Fibroblast of skin of right quadriceps (primary cell): ENCODE measurements around the gene NPAS3.
A peak's percentile ranks its signal among the peaks of the same experiment; 100 is the strongest.

Source experiments
- DNase-seq: peaks from one replicate; pipeline ENCODE4 v3.0.0-alpha.2; 2013

Gene NPAS3

DNA sequence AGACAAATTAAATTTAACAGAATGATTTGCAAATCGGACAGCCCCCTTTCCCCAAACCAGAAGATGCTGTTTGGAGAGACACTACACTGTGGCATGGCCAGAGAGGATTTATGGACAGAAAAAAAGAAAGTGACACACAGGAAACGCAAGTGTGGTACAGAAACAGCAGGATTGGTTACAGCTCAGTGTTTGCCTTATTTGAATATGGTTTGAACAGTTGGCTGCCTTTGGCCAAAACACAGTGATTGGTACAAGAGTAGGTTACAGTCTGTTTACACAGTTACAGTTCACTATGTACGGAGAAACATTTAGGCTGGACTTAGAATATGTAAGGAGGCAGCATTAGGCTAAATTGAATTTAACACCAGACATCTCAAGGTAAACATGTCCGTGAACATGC, 335.3 kb downstream of the NPAS3 start:
- no peak for DNase-seq

DNA sequence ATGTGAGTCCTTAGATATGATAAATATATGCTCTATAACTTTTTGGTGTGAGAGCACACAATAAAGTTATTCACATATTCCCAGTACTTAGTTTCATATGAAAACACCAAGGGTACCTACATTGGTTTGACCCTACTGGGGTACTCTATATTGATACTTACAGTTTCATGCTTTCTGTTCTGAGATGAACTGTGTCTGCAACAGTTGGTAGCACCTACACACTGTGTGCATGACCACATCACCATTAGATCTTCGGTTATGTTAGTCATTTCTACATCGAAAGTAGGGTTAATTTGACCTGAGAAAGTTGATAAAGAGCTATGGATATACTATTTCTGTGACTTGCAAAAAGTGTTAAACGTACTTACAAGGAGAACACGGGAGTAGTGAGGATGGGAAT, 337.2 kb downstream of the NPAS3 start:
- DNase-seq: no peak

DNA sequence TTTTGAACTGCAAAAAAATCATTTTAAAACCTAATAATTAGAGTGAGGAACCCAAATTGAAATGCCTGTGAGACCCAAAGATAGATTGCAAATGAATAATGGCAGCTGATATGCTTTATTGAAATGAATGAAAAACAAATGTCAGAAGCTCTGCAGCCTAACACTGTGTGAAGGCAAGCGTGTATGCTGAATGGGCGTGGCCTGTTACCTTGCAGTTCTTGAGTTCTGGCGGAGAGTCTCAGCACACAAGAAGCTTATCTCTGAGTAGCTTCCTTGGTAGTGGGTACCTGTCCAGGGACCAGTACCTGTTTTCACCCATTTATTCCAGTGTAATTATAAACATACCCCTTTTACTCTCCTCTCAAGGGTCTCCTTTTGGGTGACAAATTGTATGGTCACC, 341.2 kb downstream of the NPAS3 start:
- no peak for DNase-seq

DNA sequence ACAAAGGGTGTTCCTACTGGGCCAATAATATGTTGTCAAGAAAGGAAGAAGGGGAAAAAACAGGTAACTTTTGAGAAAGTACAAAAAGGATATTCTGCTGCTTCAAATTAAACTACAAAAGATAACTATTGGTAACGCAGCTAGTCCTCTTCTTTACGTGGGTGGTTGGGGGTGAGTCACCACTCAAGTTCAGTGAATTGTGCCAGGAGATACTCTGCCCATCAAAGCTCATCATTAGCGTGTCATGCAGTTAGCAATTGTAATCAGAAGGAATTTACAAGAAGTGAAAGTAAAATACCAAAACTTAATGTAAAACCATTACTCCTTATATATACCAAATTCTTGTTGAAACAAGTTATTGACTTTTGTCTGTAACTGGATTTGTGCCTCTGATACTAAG, 342.0 kb downstream of the NPAS3 start:
- DNase-seq: peak; percentile 20

DNA sequence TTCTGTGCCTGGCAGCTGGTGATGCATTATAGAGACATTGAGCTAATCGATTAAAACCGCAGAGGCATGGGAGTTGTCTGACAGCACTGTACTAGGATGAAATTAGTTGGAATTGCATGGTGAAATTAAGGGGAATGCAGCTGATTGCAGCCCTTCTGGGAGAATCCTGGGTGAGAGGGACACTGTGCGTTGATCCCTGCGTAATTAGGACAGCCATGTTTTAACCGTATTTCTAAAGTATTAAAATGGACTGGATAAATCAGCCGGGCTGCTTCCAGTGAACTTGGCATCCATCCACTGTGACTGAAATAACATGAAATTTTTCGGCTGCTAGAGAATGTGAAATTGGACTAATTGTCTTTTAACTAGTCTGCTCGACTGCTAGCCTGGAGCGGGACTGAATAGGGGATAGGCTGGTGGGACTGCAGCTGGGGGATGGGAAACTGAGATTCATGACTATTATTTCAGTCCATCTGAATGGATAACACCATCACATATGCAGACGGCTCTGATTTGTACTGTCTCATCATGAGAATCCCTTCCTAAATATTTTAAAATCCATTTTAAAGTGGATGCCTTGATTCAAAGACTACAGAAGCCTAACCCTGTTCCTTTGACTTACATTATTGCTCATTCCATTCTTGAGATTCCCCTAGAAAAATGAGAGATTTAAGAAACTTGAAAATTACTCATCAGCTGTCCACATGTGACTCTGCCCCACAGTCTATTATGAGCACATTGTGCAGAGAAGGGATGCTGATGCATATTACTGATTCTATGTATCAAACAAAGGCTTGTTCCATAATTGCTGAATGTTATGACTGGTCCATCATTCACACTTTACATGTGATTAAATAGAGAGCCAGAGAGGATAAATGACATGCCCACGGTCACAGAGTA, 343.9 kb downstream of the NPAS3 start:
- DNase-seq: no peak

DNA sequence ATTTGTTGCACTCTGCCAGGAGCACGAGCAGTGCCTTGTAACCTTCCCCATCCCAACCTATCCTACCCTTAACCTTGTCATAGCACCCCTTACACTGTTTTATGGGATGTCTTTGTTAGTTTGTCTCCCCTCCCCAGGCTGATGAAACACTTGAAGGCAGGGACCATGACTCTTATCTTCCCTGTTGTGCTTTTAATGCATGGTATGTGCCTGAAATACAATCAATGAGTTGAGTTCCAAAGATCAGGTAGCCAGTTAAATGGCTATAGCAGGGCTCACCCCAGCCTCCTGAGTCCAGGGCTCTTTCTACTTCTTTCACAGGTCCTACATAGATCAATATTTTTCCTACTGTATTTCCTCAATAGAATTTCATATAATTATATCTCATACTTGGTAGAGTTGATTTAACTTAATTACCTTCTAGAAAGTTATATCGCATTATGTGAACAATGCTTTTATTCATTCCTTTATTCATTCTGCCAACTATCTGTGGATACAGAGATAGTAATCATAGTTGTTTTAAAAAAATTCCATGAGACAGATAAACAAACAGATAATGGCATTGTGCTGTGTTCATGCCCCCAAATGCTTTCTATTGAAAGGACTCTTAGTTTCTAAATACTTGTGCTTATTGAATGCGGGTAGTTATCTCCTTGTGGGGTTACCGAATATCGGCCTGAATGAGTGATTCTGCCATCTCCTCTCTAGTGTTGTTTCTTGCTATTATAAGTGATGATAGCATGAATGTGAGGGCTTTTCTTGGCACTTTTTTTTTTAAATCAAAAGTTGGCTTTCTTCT, 347.4 kb downstream of the NPAS3 start:
- DNase-seq: no peak

DNA sequence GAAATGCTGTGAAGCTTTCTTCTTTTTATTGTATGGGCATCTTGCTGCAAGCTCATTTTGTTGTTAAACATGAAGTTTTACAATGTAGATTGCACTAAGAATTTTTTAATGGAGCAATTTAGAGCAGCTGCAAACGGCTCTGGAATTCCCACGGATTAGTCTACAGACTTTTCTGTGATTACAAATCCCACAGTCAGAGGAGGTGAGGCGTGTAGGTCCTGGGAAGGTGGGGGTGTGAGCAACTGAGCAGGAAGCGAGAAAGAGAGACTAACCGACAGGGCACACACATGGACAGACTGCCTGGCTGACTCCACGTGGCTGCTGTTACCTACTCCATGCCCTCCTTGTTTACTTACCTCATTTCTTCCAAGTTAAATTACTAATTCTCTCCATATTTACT, 348.5 kb downstream of the NPAS3 start:
- DNase-seq: no peak

DNA sequence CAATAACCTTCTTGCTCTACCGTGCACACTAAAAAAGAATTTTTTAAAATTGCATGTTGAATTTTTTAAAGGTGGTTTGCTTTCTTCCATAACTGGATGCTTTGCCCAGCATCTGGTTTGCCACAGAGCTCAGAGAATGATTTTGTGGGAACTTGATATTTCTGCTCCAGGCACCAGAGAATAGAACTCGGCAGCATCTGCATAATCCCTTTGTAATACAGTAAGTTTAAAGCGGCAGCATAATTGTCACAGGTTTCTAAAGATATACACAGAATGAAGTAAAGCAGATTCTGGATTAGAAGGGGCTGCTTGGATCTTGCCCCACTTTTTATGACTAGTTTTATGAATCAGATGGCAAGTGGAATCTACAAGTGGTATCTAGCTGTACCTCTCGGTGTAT, 352.0 kb downstream of the NPAS3 start:
- DNase-seq: no peak

DNA sequence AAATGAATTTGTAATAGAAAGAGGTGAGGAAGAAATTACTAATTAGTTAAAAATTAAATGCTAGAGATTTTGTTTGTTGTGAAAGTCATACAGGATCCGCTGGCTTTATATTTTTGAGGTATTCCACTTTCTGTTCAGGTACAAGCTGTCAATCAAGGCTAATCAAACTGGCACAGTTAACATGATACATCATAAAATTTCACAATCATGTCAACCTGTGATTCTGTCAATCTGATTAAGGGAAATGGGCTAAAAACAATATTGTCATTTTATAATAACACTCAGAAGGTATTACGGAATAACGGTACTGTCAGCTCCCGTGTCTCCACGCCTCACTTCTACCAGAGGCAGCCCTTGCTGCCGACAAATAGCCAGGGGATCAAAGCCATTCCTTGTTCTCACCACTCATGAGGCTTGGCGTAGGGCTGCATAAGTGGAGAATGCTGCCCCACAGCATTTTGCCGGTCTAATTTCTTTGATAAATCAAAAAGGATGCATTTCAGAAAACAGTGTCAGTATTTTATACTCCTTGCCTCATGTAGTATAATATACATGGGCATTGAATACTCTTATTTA, 352.9 kb downstream of the NPAS3 start:
- no peak for DNase-seq

DNA sequence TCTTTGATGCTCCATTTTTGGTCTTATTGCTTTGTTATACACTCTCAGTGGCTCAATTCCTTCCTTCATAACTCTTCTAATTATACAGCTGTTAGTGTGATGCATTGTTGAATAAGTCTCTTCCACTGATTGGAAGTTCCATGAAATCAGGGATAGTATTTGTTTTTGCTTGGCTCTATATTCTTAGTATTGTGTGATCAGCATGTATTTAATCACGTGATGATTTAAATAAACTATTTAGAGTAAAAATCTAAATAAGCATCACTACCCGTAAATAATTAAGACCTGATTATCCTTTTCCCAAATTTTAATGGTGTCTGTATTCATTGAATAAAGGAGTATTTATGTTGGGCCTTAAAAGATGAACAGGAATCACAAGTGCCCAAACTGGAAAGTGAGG, 355.7 kb downstream of the NPAS3 start:
- DNase-seq: no peak

DNA sequence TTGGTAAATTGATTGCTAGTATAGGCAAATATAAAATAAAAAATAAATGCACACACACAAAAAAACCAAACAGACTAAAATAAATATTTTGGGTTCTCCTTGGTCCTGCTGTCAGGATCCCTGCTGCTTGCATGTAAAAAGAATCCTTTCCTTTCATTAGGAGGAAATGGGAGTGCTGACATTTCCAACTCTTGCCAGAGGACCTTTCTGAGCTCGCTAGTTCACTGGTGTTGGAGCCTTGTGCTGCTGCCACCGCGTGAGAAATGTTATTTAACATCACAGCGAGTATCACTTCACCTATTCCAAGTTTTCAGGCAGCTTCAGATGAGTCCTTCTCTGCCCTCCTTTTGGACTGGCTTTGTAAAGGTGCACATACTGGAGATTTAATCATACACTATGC, 358.9 kb downstream of the NPAS3 start:
- DNase-seq: no peak

DNA sequence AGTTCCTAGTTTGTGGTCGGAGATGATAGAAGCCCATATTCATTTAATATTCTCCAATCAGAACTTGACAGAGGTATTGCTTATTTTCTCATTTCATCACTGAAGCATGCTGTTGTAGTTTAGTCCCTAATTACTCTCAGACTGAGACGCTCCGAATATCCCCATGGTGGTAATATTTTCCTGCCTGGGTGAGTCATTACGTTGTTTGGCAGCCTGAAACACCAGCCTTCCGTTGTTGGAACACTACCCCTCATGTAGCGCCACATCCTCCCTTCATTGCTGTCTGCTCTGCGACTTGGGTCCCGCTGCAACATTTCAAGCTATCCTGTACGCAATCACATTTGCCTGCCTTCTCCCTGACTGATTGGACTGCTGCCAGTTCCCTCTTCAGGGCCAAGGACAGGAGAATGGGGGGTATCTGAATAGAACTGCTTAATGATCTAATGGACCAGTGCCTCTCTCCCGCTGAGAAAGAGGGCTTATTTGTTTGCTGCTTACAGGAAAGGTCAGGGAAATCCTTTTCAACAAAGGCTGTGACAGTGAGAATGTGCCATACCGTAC, 369.1 kb downstream of the NPAS3 start:
- peak; percentile 96 for DNase-seq

DNA sequence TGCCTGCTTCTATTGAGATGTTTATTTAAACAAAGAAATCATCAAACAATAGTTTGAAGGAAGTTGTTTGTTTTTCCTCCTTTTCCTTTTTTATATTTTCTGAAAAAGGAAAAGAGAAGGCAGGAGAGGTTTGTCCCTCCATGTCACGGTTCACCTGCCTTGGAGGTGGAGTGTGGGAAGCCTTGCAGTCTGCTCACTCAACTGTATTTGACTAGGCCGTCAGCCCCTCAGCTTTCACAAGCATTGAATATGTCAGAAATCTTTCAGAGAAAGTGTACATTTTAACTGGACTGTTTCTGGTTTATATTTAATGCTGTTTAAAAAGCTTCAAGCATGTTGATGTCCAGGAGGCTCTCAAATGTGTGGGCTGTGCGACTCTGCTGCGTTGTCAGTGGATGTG, 370.4 kb downstream of the NPAS3 start:
- no peak for DNase-seq

DNA sequence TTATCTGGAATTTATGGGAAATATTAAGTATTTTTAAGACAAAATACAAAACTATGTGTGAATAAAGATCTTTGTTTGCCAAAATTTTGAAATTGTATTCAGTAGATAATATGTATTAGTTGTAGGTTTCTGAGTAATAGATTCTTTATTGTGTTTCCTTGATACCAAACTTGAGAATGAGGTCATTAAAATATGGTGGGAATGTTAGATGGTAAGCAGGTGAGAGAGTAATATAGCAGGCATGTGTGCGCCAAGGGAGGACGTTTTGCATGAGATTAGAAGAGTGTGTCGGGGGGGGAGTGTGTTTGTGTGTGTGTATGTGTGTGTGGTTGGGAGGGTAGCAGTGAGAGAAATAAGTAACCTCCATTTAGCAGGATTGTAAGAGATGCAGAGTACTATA, 376.5 kb downstream of the NPAS3 start:
- no peak for DNase-seq

DNA sequence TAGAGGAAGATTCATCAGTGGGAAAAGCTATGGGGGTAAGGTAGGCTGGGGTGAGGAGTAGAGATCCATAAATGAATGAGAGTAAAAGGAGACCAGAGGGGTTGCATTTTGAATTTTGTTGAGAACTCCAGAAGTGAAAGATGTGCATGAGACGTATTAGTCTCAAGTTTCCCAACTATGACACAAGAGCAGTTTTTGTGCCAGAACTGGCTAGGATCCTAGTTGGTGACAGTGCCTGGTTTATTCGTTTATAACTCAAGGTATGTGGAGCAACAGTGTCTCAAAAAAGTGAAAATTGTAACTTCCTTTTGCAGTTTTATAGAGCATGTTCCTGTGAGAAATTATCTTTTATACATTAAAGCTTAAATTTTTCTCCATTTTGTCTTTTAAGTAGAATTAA, 377.0 kb downstream of the NPAS3 start:
- DNase-seq: no peak

DNA sequence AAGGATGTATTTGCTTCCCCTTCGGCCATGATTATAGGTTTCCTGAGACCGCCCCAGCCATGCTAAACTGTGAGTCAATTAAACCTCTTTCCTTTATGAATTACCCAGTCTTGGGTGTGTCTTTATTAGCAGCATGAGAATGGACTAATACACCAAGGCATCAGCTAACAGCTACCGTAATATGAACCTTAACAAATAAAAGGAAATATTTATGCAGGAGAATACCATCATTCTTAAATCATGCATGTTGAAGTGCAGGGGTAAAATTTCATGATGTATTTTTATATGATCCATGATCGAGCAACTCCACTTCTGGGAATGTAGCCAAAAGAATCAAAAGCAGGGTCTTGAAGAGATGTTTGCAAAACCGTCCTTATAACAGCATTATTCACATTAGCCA, 379.0 kb downstream of the NPAS3 start:
- peak; percentile 9 for DNase-seq

DNA sequence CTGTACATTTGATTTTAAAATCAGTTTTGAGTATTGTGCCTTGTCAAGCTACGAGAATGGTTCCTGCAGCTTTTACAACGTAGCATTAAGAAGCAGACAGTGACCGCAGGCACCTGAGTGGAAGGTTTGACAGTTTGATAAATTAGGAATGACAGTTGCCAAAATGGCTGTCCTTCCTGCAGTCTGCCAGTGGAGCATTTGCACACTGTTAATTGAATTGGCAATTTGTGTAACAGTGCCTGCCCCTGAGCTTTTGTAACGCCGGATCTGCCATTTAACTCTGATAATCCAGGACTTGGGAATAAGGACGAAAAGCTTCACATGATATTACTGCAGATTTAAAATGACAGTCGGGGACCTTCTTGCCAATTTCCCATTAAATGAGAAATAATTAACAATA, 385.3 kb downstream of the NPAS3 start:
- DNase-seq: no peak

DNA sequence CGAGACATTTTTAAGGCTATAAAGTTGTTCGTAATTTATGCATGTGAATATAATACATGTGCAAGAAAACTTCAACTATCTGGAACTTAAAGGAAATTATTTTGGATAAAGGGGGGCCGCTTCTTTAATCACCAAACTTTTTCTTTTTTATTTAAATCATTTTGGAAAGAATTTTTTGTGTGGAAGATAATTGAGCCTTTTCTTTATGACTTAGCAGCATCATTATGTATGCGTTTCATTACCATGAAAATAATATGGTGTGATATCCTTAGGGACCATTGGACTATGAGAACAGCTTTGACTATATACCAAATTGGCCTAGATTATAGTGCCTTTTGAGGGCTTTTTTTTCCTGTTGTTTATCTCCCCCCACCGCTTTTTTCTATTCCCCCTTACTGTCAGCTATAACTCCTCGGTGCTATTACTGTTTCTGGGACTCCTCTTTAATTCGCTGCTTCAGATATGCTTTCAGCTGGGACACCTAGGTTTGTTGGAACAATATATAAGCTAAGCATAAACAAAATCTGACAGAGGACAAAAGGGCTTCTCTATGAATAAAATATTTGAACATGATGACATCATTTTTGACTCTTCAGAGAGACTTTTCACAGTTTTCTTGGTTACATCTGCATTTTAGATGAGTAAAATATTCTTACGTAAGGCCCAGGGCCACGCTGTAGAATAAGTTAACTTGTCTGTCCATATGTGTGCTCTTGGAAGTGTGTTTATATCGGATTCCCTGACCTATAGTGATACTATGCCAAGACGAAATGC, 392.7 kb downstream of the NPAS3 start:
- DNase-seq: no peak

DNA sequence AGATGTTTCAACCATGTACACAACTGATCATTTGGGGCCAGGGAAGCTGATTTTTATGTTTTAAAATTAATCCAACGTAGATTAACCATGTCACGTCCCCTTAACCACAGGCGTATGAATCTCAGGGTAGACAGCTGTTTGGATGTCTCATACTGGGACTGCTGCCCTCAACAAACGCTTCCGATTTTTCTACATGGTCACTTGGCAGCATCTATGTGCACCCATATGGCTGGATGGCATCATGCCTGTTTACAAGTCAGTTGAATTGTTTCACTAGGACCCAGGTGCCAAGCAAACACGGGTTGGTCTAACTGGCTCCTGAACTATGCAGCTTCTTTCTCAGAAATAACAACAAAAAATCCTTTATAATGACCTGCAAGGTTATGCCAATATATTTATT, 393.8 kb downstream of the NPAS3 start:
- DNase-seq: no peak

DNA sequence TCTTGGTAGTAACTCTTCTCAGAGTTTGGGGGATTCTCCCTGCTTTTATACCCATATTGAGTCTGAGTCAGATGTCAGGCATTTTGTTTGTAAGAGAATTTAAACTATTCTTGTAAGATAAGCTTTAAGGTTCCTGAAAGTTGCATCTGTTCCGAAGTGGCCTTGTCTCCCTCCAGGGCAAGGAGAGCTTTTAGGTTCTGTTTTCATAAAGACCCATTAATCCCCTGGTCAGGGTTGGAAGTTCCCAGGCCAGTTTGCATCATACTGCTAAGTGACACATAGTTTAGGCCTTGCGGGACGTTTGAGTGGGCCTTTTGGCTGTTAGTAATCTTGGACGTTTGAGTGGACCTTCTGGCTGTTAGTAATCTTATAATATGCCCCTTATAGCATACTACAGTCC, 396.7 kb downstream of the NPAS3 start:
- peak; percentile 9 for DNase-seq

DNA sequence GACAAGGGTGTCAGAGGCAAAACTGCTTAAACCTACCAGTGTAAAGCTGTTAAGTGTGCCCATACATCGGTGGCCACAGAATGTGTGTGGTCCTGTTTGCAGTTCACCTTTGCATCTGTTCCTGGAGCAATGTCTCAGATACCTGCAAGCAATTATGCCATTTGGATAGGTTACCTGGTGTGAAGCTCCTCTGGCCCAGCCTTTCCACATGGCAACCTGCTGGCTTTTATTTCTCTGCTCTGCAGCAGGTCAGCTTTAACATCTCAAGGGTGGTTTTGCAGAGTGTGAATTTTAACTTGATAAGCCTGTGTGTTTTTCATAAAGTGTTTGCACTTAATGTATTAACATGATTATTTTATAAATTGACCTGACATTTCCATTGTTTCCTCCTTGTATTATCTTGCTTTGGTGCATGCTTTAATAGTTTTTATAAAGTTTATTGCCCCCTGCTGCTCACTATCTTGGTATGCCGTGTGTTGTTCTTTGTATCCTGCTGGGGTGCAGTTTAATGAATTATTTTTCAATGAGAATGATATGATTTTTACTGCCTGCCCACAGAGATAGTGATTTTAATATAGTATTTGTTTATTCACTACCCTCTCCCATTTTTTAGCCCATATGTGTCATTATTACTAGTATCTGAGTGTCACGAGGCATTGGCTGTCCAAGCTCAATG, 403.8 kb downstream of the NPAS3 start:
- DNase-seq: no peak

DNA sequence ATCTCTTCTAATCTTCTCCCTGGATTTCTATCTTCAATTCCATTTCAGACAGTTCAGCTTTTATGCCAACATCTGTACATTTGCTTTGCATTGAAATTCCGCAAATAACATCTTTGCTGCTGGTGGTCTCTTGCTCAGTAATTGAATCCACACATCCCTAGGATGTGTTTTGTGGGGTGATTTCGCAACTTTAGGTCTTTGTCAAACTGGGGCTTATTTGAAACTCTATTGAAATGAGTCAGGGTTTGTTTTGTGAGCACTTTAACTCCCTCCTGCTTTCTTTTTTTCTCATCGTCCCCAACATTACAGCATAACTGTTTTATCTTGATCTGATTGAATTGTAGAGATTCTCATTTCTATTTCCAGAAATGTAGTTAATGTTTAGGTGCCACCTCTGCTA, 404.3 kb downstream of the NPAS3 start:
- DNase-seq: peak; percentile 86
